GM18873 (cell line): ENCODE results near the gene ANLN.
"Not testable (repeated sequence)": the region's sequence is repeated elsewhere in the genome, so short reads cannot be mapped to it uniquely, and the experiment has no call there.

Experiments
- ATAC-seq: cut with Tn5 transposase; IDR thresholded peaks from one replicate; pipeline ENCODE4 v1.9.1; 2021; ENCODE audit warnings: mild to moderate bottlenecking, moderate library complexity, moderate number of reproducible peaks; ENCODE audit not compliant: unreplicated experiment, low FRiP score

The ANLN gene

GRCh38 chr7:36497176-36497575 lies 107.5 kb downstream of the ANLN start:
- not testable (repeated sequence) for ATAC-seq

GRCh38 chr7:36497775-36498174 lies 108.1 kb downstream of the ANLN start:
- no peak for ATAC-seq
